ENCODE measurements around the gene PICALM.

Gene PICALM

GRCh38 chr11:86043765-86044503 lies 24.9 kb downstream of the PICALM start:
- no peak for DNase-seq

DNA sequence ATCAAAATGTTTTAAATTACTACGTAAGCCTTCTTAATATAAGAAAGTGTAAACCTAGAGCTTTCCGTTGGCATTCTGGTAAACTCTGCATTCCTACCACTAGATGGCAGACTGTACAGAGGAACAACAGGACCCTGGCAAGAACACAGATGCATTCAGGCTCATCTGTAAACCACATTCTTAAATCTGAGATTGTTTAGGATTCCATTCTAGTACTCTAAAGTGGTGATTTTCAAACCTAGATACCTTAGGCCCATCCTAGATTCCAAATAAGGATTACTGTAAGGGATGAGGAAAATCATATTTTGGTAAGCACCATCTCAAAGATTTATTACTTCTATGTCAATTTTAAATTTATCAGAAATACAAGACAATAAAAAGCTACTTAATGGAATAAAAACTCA lies 26.9 kb downstream of the PICALM start:
- peak; percentile 70 for DNase-seq

DNA sequence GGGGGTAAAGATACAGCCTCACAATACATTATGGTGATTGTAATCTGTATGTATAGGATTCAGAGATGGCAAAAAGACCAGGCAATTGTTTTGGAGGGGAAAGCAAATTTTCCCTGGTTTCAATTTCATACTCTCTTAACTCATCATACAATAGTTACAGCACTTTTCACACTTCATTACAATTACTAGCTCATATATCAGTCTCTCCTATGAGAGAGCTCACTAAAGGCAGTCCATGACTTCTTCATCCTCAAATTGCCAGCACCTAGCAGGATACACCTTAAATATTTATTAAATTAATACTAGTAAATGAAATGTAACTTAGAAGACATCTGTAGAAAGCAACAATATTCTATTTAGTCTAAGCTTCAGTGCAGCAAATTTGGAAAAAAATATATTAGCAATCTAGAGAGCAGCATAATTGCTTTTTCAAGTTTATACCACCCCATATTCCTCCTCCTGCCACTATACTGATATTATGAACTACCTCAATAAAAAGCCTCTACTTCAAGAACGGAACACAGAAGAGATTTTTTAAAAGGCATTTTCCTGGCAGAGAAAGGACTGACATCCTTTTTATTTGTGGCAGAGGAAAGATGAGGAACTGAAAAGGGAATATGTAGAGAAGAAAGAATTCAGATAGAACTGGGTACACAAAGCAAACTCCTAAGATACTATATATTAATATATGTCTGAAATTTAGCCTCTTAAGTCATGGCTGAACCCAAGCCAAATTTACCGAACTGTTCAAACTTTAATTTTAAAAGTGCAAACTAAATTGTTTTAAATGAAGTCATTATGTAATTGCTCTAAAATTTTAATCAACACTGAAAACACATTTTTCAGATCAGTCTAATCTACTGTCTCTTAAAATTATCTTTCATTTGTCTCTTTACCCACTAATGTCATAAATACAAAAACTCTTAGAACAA lies 27.7 kb downstream of the PICALM start:
- DNase-seq: no peak

GRCh38 chr11:86039094-86039493 lies 29.8 kb downstream of the PICALM start:
- no peak for DNase-seq

DNA sequence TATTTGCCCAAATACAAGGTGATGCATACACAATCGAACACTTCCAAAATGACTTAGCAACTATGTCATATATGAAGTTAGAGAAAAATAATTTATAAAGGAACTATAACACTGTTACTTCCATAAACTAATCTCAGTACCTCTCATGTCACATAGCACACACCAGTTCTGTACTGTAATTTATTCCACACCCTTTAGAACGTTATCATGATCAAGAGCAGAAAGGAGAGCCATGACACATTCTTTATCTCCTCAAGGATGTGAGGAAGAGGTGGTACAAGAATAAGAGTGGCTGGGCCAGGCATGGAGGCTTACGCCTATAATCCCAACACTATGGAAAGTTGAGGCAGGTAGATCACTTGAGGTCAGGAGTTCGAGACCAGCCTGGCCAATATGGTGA lies 31.1 kb downstream of the PICALM start:
- no peak for DNase-seq

GRCh38 chr11:86035920-86036319 lies 33.0 kb downstream of the PICALM start:
- no peak for DNase-seq

GRCh38 chr11:86035164-86035563 lies 33.7 kb downstream of the PICALM start:
- no peak for DNase-seq

GRCh38 chr11:86034710-86035109 lies 34.2 kb downstream of the PICALM start:
- DNase-seq: peak; percentile 57

GRCh38 chr11:86021377-86021776 lies 47.5 kb downstream of the PICALM start:
- no peak for DNase-seq

GRCh38 chr11:86018249-86018648 lies 50.6 kb downstream of the PICALM start:
- no peak for DNase-seq

GRCh38 chr11:86016451-86016850 lies 52.4 kb downstream of the PICALM start:
- no peak for DNase-seq

GRCh38 chr11:86015699-86016098 lies 53.2 kb downstream of the PICALM start:
- no peak for DNase-seq

- DNase-seq: peak; percentile 32
These were observed 54.7 kb downstream of the PICALM start for GRCh38 chr11:86014221-86014620.

GRCh38 chr11:86013713-86014112 lies 55.2 kb downstream of the PICALM start:
- no peak for DNase-seq

- DNase-seq: no peak
These were observed 57.7 kb downstream of the PICALM start for GRCh38 chr11:86011175-86011574.

DNA sequence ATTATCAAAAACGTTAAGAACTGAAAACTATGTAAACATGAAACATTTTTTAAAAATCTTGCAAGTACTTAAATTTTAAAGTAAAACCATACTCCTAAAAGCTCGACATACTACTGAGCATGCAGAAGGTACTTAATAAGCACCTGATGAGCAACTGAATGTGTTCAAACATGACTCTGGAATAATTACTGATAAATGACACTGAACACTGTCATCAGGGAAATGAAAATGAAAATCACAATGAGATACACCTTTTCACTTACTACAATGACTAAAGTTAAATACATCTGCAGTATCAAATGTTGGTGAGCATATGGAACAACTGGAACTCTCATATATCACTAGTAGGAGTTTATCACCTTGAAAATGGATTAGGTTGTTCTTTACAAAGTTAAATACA lies 65.2 kb downstream of the PICALM start:
- no peak for DNase-seq

DNA sequence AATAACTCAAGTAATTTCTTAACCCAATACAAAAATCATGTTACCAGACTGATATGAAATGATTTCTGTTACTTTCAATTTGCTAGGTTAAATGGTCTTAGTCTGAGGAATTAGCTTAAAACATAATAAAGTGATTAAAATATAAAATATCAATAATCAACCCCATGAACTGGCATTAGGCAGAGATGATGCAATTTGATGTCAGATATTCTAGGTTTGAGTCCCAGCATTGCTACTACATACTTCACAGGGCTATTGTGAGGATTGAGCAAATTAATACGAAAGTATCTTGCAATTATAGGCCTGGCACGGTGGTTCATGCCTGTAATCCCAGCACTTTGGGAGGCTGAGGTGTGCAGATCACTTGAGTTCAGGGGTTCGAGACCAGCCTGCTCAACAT lies 66.5 kb downstream of the PICALM start:
- no peak for DNase-seq

GRCh38 chr11:85991508-85991907 lies 77.4 kb downstream of the PICALM start:
- DNase-seq: no peak

- DNase-seq: no peak
These were observed 79.1 kb downstream of the PICALM start for GRCh38 chr11:85989746-85990145.

- DNase-seq: no peak
These were observed 80.1 kb downstream of the PICALM start for GRCh38 chr11:85988780-85989179.

GRCh38 chr11:85977751-85978160 lies 91.1 kb downstream of the PICALM start:
- DNase-seq: no peak

- DNase-seq: no peak
These were observed 92.4 kb downstream of the PICALM start for GRCh38 chr11:85976525-85976924.

GRCh38 chr11:85974122-85974521 lies 94.8 kb downstream of the PICALM start:
- DNase-seq: no peak

- DNase-seq: no peak
These were observed 98.3 kb downstream of the PICALM start for GRCh38 chr11:85970593-85970992.

Data from NCI-H146 (cell line).